Smooth muscle cell (in vitro differentiated cells): Measurements from ENCODE around the gene ARNT2. TPM values are rescaled to one million over a fixed set of nuclear protein-coding genes. Genes with fewer than 3 reads are reported as not detected.

ENCODE experiments used
- DNase-seq: peaks from one replicate; lab custom pipeline; 2025; ENCODE audit not compliant: unreplicated experiment; lab: John Stamatoyannopoulos, UW
- H2AFZ ChIP-seq: fragments of 200-600 bp; sonication (generic); 2 replicates; pipeline ENCODE4 v1.6.0; 2016; ENCODE audit warnings: antibody characterized with exemption, low read depth, mild to moderate bottlenecking
- H3F3A ChIP-seq: fragments of 200-600 bp; sonication (generic); 2 replicates; pipeline ENCODE4 v1.6.0; 2017; ENCODE audit warnings: antibody characterized with exemption, low read depth
- H3K27ac ChIP-seq: fragments of 200-600 bp; sonication (generic); 2 replicates; pipeline ENCODE4 v1.5.1; 2016; ENCODE audit warnings: low read depth, mild to moderate bottlenecking
- H3K27me3 ChIP-seq: fragments of 200-600 bp; sonication (generic); 2 replicates; pipeline ENCODE4 v1.6.1; 2016; ENCODE audit warnings: low read depth, mild to moderate bottlenecking
- H3K36me3 ChIP-seq: fragments of 200-600 bp; sonication (generic); 2 replicates; pipeline ENCODE4 v1.5.1; 2016; ENCODE audit warnings: low read depth
- H3K4me1 ChIP-seq: fragments of 200-600 bp; sonication (generic); 2 replicates; pipeline ENCODE4 v1.5.1; 2016; ENCODE audit warnings: low read depth
- H3K4me2 ChIP-seq: fragments of 200-600 bp; sonication (generic); 2 replicates; pipeline ENCODE4 v1.6.0; 2016; ENCODE audit warnings: mild to moderate bottlenecking
- H3K4me3 ChIP-seq: fragments of 200-600 bp; sonication (generic); 2 replicates; pipeline ENCODE4 v1.5.1; 2016; ENCODE audit warnings: mild to moderate bottlenecking
- H3K79me2 ChIP-seq: fragments of 200-600 bp; sonication (generic); 2 replicates; pipeline ENCODE4 v1.6.0; 2016; ENCODE audit warnings: low read depth, mild to moderate bottlenecking
- H3K9ac ChIP-seq: fragments of 200-600 bp; sonication (generic); 2 replicates; pipeline ENCODE4 v1.6.0; 2016; ENCODE audit warnings: low read depth
- H3K9me3 ChIP-seq: fragments of 200-600 bp; sonication (generic); replicated peaks from 2 replicates; pipeline ENCODE4 v1.5.1; 2016; ENCODE audit warnings: low read depth
- H4K20me1 ChIP-seq: fragments of 200-600 bp; sonication (generic); 2 replicates; pipeline ENCODE4 v1.6.0; 2016; ENCODE audit warnings: low read depth
- CTCF ChIP-seq: fragments of 200-600 bp; sonication (generic); IDR thresholded peaks from 2 replicates; pipeline ENCODE4 v1.5.1; 2017; ENCODE audit warnings: borderline replicate concordance, mild to moderate bottlenecking, antibody characterized with exemption; ENCODE audit not compliant: insufficient read depth, poor library complexity, severe bottlenecking
- WGBS: methylation state at CpG from one replicate; pipeline ENCODE4 v1.1.7; 2016; ENCODE audit warnings: low lambda C conversion rate; 5-methylcytosine and 5-hydroxymethylcytosine counted together
- polyA plus RNA-seq: library from polyadenylated mRNA; unstranded; fragments of >200 nt; fragmentation: Nextera tagmentation; extraction: Ambion mirVana; gene quantifications from 2 replicates; pipeline ENCODE4 v1.2.1, GENCODE V29; 2016
- total RNA-seq: library from RNA; depleted of rRNA; stranded (reverse); fragments of >200 nt; gene quantifications from 2 replicates; pipeline ENCODE4 v1.2.3, GENCODE V29; 2014

ARNT2 gene
- total and polyA plus RNA-seq, 2 experiments from 2014 or later, result 0.55 to 2.8 TPM

- Histone ChIP-seq H3K27me3 (no peaks in the 10 kb centered on the region), H3K4me2 (no peak overlapping the region), H3K9me3 (no peaks in the 10 kb centered on the region), H4K20me1 (no peaks in the 10 kb centered on the region), H3F3A (no peaks in the 10 kb centered on the region), H3K9ac (no peak overlapping the region), H3K36me3 (no peaks in the 10 kb centered on the region), H3K4me1 (no peaks in the 10 kb centered on the region), H3K79me2 (no peaks in the 10 kb centered on the region), H3K4me3 (no peak overlapping the region), H2AFZ (no peak overlapping the region), H3K27ac (no peak overlapping the region)
- DNase-seq, result no peak
- TF ChIP-seq CTCF, result no peak
- WGBS, result 95% methylated on average over 1 of the region's 1 CpG
Observed at GRCh38 chr15:80565398-80565797, 161.2 kb downstream of the ARNT2 start.

DNA sequence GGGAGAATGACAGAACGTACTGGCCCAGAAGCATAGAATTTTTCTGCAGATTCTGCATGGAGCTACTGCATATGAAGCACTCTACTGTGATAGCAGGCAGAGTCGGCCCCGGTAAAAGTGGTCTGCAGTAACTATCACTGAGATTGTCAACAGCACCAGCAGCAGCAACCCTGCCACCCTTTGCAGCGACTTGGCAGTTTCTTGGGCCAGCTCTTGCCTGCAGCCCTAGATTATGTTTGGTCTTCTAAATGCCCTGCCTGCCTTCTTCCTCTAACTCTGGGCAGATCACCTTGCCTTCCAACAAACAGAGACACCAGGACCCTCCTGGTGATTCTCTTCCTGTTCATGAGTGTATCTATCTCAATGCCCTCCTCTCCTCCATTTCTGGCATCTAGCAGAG, 161.8 kb downstream of the ARNT2 start:
- Histone ChIP-seq H3K4me2 (no peak overlapping the region), H3F3A (no peaks in the 10 kb centered on the region), H2AFZ (no peak overlapping the region), H3K27me3 (no peaks in the 10 kb centered on the region), H3K9ac (no peak overlapping the region), H3K79me2 (no peaks in the 10 kb centered on the region), H3K36me3 (no peaks in the 10 kb centered on the region), H4K20me1 (no peaks in the 10 kb centered on the region), H3K27ac (no peak overlapping the region), H3K4me1 (no peaks in the 10 kb centered on the region), H3K4me3 (no peak overlapping the region), H3K9me3 (no peaks in the 10 kb centered on the region)
- WGBS, result 98% methylated on average over 4 of the region's 4 CpGs
- no peak for TF ChIP-seq CTCF
- DNase-seq, result no peak

GRCh38 chr15:80567721-80568157, 163.6 kb downstream of the ARNT2 start:
- Histone ChIP-seq H3K4me2 (no peak overlapping the region), H3K9ac (no peak overlapping the region), H3K4me3 (no peak overlapping the region), H3K36me3 (no peaks in the 10 kb centered on the region), H3K27me3 (no peaks in the 10 kb centered on the region), H3F3A (no peaks in the 10 kb centered on the region), H3K9me3 (no peaks in the 10 kb centered on the region), H3K27ac (no peak overlapping the region), H3K4me1 (no peaks in the 10 kb centered on the region), H3K79me2 (no peaks in the 10 kb centered on the region), H4K20me1 (no peaks in the 10 kb centered on the region), H2AFZ (no peak overlapping the region)
- TF ChIP-seq CTCF, result peak; percentile 69
- peak; percentile 10 for DNase-seq
- WGBS, result 6% methylated on average over 5 of the region's 5 CpGs

- H2AFZ ChIP-seq, result no peak overlapping the region
- no peaks in the 10 kb centered on the region for H3K27me3 ChIP-seq
- H3K36me3 ChIP-seq, result no peaks in the 10 kb centered on the region
- H4K20me1 ChIP-seq, result no peaks in the 10 kb centered on the region
- no peaks in the 10 kb centered on the region for H3K4me1 ChIP-seq
- no peak overlapping the region for H3K4me3 ChIP-seq
- 83% methylated on average over 8 of the region's 8 CpGs for WGBS
- no peak overlapping the region for H3K4me2 ChIP-seq
- no peak overlapping the region for H3K9ac ChIP-seq
- H3F3A ChIP-seq, result no peaks in the 10 kb centered on the region
- H3K79me2 ChIP-seq, result no peaks in the 10 kb centered on the region
- TF ChIP-seq CTCF, result no peak
- H3K9me3 ChIP-seq, result no peaks in the 10 kb centered on the region
- no peak overlapping the region for H3K27ac ChIP-seq
- DNase-seq, result no peak
Observed at GRCh38 chr15:80568298-80568697, 164.1 kb downstream of the ARNT2 start.
